NCI-H2081 treated with DMSO at 0.1 percent for 48 hours (cell line): ENCODE results near the gene SERPINB10.

ENCODE experiments used
- DNase-seq: peaks from one replicate; lab custom pipeline; 2025; lab: John Stamatoyannopoulos, UW

Gene SERPINB10

GRCh38 chr18:63907664-63908063 is at the start of gene SERPINB10:
Gene SERPINB10, plus strand, starts transcription at chr18:63907958. Its CDS starts 7,553 bp downstream, at chr18:63915511.
- DNase-seq, result no peak

GRCh38 chr18:63858456-63858855 is 49.3 kb upstream of the SERPINB10 start:
- DNase-seq, result no peak

GRCh38 chr18:63859781-63860475 is 47.8 kb upstream of the SERPINB10 start:
- DNase-seq, result no peak

- DNase-seq, result no peak
Measured at GRCh38 chr18:63860531-63860930, 47.2 kb upstream of the SERPINB10 start.

- no peak for DNase-seq
Measured at GRCh38 chr18:63867368-63868125, 40.2 kb upstream of the SERPINB10 start.

GRCh38 chr18:63868546-63868945 is 39.2 kb upstream of the SERPINB10 start:
- no peak for DNase-seq

- no peak for DNase-seq
Measured at GRCh38 chr18:63869374-63869773, 38.4 kb upstream of the SERPINB10 start.

- no peak for DNase-seq
Measured at GRCh38 chr18:63869851-63870250, 37.9 kb upstream of the SERPINB10 start.

GRCh38 chr18:63871836-63872235 is 35.9 kb upstream of the SERPINB10 start:
- no peak for DNase-seq

- DNase-seq, result no peak
Measured at GRCh38 chr18:63872586-63872985, 35.2 kb upstream of the SERPINB10 start.

GRCh38 chr18:63878343-63878742 is 29.4 kb upstream of the SERPINB10 start:
- no peak for DNase-seq

GRCh38 chr18:63878925-63879324 is 28.8 kb upstream of the SERPINB10 start:
- DNase-seq, result no peak

- no peak for DNase-seq
Measured at GRCh38 chr18:63879709-63880108, 28.0 kb upstream of the SERPINB10 start.

GRCh38 chr18:63881851-63882250 is 25.9 kb upstream of the SERPINB10 start:
- DNase-seq, result no peak

- DNase-seq, result no peak
Measured at GRCh38 chr18:63882333-63883141, 25.2 kb upstream of the SERPINB10 start.

GRCh38 chr18:63883617-63884016 is 24.1 kb upstream of the SERPINB10 start:
- DNase-seq, result no peak

- no peak for DNase-seq
Measured at GRCh38 chr18:63887424-63887823, 20.3 kb upstream of the SERPINB10 start, which contains the start of gene SERPINB2. Gene SERPINB2, plus strand, starts transcription at chr18:63887705. Its CDS starts 3,740 bp downstream, at chr18:63891445.

GRCh38 chr18:63888470-63889190 is 19.1 kb upstream of the SERPINB10 start:
- DNase-seq, result no peak

- no peak for DNase-seq
Measured at GRCh38 chr18:63889626-63890025, 18.1 kb upstream of the SERPINB10 start.

GRCh38 chr18:63890237-63890949 is 17.4 kb upstream of the SERPINB10 start:
- DNase-seq, result no peak

GRCh38 chr18:63890950-63891304 is 16.8 kb upstream of the SERPINB10 start:
- no peak for DNase-seq
